ENCODE data around the gene FOXP2.
"Not testable (repeated sequence)": the region's sequence is repeated elsewhere in the genome, so short reads cannot be mapped to it uniquely, and the experiment has no call there.

FOXP2 gene

DNA sequence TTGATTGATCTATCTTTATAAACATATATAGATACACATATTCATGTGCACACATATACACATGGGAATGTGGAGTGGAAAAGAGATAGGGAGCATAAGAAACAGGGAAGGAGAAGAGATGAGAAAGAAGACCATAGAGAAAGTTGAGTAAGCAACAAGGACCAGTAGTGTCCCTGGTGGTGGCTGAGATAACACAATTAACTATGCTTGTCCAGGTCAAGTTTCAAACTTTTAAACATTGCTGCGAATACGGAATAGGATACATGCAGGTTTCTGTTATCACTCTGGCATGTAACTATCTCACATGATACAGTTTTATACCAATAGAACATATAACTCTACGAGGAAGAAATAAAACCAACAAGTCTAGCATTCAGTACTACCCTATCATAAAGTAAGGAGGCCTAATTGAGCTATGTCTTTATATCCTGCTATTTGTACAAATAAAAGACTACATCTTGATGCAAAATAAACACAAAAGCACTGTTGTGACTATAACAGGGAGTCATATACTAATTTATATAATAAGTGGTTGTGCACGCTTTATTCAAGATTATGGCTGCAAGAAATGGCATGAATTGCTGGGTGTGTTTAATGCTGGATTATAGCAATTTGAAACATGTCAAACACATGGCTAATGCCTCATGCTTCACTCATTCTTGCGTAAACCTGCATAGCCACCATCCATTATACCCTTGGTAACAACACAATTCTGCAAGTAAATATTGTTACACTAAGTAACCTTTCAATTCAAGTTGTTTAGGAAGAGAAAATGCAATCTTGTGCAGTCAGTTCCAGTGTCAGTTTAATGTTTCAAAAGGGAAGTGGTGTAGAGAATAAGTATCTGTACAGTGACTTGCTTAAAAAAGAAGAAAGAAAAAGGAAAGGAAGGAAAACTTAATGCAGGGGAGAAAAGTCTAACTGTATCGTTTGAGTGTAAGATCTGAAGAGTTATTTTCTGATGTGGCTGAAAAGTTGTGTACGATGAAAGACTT is 8.2 kb downstream of the FOXP2 start:
- no peak for DNase-seq

DNA sequence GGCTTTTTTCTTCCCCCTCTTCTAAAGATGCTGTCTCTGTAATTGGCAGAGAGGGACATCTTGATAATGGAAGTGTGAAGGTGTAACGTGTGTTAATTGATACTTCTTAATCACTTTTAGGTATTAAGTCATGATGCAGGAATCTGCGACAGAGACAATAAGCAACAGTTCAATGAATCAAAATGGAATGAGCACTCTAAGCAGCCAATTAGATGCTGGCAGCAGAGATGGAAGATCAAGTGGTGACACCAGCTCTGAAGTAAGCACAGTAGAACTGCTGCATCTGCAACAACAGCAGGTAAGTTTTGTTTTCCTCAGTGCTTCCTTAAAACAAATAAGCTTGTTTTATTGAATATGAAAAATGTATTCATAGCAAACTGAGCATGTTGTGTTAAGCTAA is 11.8 kb downstream of the FOXP2 start:
- no peak for DNase-seq

DNA sequence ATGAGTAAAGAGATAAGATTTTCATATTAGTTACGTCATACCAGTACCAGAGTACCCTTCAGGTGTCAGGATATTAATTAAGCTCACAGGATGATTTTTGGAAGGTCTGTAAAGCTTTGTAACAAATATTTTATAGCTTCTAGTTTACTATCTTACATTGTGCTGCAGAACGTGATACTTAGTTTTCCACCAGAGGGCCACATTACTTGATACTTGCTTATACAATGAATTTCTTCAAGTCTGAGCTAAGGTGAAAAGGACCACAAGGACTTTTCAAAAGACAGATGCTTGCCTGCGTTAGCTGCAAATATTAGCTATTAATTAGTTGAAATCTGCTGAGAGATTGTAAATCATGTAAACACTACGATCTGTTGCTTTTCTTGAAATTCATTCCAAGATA is 12.2 kb downstream of the FOXP2 start:
- DNase-seq: no peak

DNA sequence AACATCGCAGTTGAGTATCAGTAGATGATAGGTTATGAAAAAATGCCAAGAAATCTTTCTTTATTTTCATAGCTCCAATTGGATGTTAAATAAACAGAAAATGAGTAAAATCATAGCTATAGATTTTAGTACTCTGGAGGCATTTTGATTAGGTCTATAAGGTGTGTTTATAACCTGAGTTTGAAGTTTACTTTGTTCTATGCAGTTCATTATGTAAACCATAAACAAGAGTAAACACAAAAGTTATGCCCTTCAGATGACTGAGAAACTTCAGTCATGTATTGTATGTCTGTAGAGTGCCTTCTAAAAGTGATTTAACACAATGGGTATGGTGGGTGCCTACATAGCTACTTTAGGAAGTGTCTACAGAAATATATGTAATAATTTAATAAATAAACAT is 13.6 kb downstream of the FOXP2 start:
- no peak for DNase-seq

DNA sequence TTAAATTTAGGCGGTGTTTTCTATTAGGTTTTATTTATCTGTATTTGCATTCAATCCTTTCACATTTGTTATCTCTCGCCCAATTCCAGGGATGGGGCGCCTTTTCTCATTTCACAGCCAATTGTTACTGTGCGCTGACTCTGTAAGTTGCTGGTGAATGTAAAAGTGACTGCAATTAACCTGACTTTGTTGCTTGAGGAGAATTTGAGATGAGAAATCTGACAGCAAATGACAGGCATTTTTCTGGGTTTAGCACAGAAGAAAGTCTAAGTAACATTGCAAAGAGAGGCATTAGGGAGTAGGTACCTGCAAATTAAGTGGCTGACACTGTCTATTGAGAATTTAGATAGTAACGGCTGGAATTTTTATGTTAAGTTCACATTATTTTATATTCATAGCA is 16.6 kb downstream of the FOXP2 start:
- no peak for DNase-seq

DNA sequence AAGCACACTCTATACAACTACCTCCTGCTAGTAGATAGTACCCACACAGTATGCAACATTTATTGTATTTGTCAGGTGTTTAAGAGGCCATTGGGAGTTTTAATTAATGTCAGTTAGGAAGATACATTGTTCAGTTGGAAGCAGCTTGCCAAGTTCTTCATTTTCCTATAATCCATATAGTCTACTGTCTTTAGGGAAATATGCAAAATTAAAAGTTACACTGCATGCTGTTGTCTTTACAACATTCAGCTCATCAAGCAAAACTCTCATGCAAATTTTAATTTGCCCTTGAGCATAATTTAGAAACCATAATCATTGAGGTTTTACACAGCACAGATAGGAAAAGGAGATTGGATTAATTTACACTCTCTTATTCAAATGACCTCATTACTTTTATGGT is 17.4 kb downstream of the FOXP2 start:
- DNase-seq: no peak

DNA sequence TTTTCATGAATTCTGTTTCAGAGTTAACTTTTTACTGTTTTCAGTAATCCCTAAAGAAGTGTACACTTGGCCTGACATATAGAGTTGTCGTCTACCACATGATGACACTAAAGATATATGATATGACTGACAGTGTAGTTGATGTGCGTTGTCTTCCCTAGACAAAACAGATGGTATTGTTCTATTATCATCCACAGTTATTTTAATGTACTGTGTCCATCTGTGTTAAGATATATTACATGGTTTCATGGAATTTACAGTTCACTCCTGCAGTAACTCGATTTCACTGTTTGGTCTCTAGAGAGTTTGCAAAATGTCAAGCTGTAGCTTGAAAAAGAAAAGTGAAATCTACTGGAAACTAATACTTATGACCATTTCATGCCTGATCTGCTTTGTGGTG is 18.1 kb downstream of the FOXP2 start:
- no peak for DNase-seq

DNA sequence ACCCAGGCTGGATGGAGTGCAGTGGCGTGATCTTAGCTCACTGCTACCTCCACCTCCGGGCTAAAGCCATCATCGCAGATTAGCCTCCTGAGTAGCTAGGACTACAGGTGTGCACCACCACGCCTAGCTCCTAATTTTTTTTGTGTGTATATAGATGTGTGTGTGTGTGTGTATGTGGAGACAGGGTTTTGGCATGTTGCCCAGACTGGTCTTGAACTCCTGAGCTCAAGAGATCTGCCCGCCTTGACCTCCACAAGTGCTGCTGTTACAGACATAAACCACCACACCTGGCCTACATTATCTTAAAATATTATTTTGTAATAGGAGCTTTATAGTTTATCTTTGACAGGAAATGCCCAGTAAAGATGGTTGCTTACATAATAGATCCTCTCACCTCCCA is 25.0 kb downstream of the FOXP2 start:
- DNase-seq: no peak

DNA sequence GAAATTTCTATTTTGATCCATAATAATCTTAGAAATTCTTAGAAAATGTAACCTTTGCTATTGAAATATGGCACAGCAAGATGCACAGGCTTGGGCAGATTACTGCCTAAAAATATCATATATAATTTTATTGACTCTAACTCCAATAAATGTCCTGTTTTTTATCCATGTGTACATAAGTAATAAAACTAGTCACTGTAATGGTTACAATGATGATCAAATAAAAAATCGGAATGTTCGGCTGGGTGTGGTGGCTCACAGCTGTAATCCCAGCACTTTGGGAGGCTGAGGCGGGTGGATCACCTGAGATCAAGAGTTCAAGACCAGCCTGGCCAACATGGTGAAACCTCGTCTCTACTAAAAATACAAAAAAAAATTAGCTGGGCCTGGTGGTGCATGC is 26.3 kb downstream of the FOXP2 start:
- not testable (repeated sequence) for DNase-seq

DNA sequence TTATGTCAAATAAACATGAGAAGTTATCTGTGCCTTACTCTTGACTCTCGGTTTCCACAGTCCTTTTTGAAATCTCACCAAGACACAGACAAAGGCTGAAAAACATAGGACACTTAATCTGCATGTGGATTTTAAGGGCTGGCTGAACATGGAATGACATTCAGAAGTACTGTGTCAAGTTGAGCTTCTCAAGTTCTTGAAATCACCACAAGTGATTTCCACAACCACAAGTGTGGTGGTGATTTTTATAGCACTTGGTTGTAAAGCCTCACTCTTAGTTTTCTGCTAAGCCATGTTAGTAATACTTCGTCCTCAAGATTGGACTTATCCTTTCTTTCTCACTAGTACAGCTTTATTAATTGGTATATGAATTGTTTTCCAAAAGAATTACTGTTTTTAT is 29.6 kb downstream of the FOXP2 start:
- no peak for DNase-seq

DNA sequence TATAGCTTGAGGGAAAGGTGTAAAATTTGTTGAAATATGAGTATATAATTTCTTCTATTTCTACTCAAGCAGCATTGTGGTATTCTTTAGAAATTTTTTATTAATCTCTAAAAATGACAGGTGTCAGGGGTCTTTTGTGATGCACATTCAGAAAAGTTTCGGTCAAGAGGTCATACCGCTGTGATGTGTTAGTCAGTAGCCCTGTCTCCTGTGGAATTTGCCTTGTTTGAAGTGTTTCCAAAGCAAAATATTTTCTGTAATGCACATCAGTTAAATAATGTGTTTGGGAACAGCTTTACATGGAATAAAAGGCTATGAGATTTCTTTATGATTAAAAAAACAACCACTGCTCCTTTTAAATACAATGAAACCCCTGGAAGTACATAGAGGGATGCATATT is 35.8 kb downstream of the FOXP2 start:
- no peak for DNase-seq

DNA sequence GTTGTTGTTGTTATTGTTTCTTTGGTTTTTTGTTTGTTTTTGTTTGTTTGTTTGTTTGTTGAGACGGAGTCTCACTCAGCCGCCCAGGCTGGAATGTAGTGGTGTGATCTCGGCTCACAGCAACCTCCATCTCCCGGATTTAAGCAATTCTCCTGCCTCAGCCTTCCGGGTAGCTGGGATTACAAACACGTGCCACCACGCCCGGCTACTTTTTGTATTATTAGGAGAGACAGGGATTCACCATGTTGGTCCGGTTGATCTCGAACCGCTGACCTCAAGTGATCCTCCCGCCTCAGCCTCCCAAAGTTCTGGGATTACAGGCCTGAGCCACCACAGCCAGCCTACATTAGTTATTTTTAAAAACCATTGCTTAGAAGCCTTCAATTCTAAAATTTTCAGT is 45.0 kb downstream of the FOXP2 start:
- no peak for DNase-seq

DNA sequence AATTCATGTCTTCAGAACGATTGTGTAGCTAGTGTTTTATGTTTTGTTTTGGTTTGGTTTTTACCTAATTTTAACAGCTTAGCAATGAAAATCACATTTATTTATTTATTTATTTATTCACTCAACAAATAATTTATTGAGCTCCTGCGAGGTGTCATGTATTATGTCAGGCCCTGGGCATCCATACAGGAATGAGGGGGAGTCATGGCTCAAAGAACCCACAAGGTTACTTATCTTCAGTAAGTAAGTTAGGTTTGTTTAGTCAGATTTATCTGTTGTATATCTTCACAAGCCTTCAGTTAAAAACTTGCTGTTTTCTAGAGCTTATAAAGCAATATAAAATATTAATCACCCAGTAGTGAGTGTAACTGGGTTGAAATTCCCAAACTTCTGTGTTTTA is 45.4 kb downstream of the FOXP2 start:
- DNase-seq: no peak

DNA sequence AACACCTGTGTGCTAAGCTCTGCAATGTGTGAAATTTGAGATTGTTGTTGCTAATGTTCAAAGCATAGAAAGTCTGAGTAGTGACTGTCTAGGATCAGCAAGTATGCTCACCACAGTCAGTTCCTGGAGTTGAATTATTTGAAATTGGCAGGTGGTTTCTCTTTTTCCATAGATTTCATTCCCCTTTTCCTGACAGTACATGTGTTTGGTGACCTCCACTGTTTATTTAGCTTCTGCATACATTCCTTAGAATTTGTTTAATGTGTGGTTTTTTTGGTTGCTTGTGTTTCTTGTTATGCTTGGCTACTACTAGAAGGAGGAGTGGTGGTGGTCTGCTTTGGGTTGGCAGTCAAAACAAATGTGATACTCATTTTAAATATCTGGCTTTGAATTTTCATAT is 52.3 kb downstream of the FOXP2 start:
- DNase-seq: no peak

DNA sequence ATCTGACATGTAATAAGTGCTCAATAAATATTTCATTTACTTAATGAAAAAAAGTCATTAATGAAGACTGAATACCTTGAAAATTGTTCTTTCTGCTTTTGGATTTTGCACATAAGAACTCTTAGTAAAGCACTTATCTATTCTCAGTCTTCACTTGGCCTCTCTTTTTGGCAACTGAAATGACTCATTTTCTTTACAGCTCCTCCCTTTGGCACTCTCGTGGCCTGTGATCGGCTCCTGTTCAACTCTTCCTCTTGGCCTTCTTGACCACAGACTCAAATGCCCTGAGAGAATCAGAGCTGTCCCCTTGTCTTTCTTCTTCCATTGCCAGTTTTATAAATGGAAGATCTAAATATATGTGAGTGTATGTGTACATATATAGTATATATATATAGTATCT is 54.2 kb downstream of the FOXP2 start:
- no peak for DNase-seq

DNA sequence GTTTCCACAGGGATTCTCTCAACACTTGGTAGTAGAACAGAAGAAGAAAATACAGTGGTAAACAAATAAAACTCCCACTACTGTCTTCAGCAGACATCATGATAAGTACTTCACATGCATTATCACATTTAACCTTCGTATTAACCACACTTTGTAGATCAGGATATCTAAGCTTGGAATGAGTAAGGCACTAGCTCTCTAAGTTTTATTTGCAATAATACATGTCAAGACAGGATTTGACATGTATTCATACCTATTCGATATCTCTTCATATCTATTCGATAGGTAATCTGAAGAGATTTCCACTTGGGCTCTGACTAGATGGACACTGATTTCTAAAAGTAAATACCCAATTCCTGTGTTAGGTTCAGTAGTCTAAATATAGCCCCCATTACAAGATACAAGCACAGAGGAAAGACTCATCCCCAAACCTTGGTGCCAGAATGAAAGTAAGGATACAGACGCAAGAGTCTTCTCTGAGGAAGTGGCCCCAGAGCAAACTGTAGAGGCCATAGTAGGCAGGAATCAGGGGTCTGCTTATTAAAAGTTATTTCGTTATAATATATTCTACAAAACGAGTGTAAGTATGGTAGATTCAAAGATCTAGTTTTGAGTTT is 58.4 kb downstream of the FOXP2 start:
- no peak for DNase-seq

DNA sequence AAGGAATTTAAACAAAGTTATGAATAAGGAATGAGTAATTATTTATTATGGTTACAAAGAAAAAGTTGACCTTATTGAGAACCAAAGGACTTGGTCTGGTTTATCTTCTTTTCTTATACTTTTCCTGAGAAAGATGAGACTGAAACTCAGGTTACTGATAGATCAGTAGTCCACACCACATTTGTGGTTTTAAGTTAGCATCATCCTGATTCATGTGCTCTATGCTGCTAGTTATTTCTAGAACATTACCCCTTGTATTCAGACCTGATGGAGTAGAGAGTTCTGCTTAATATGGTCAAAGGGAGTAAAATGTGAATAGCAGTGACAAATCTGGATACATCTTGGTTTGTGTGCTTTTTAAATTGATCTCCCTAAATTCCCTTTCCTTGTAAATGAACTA is 63.8 kb downstream of the FOXP2 start:
- no peak for DNase-seq

DNA sequence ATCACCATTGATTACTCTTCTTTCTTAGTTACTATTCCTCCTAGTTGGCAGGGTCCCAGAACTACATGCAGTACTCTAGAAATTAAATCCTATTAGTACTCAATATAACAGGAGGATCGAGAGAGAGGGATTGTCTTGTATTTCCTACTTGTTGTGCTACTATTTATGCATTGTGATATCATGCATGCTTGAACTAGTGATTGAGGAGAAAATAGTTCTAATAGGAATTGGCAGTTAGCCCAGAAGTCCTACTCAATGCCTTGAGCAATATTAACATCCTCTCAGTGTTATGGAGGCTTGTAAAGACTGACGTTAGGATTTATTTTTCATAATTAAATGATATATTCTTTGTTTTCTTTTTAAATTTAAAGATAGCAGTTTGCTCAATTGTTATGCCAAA is 67.4 kb downstream of the FOXP2 start:
- no peak for DNase-seq

DNA sequence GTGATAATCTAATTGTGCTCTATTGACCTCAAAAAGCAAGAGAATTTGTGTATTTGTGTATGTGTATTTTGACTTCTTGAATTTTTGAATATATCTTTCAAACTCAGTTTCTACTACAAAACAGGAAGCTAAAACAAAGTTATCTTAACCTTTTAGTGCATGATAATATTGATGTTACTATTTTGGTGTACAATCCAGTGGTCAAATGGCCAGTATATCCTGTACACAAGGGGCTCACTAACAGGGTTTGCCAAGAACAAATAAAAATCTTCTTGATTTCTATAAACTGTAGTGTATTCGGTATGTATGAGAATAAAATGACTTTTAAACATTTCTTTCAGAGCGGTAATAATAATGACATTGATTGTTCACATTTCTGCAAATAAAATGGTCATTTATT is 69.6 kb downstream of the FOXP2 start:
- no peak for DNase-seq

DNA sequence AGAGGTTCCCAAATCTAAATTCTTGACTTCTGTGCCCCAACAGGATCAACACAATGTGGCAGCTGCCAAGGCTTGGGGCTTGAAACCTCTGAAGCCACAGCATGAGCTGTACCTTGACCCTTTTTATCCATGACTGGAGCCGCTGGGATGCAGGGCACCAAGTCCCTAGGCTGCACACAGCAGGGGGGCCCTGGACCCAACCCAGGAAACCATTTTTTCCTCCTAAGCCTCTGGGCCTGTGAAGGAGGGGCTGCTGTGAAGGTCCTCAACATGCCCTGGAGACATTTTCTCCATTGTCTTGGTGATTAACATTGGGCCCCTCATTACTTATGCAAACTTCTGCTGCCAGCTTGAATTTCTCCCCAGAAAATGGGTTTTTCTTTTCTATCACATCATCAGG is 72.6 kb downstream of the FOXP2 start:
- no peak for DNase-seq

DNA sequence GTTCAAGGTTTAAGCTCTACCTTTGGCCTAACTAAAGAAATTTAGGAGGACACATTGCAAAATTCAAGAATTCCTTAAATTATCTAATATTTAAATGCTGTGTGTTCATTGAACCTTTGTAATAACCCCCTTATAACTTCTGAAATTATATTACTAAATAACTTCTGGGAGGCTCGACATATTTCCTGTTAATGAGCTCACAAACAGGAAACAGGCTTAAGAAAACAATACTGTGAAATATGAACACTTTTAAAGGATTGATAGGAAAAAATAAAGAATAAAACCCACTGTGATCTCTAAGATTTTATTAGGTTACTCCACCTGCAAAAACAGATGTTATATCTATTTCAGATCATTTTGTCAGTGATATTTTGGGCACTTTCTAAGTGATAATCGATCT is 74.1 kb downstream of the FOXP2 start:
- DNase-seq: no peak

DNA sequence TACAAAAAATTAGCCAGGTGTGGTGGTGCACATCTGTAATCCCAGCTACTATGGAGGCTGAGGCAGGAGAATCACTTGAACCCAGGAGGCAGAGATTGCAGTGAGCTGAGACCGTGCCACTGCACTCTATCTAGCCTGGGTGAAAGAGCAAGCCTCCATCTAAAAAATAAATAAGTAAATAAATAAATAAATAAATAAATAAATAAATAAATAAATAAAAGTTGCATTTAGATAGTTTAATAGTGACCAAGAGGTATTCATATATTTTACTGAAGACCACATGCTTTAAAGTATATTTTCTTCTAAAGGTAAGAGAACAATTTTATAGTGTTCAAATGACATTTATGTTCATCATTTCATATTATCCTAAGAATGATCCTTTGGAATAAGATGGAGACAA is 82.9 kb downstream of the FOXP2 start:
- not testable (repeated sequence) for DNase-seq

DNA sequence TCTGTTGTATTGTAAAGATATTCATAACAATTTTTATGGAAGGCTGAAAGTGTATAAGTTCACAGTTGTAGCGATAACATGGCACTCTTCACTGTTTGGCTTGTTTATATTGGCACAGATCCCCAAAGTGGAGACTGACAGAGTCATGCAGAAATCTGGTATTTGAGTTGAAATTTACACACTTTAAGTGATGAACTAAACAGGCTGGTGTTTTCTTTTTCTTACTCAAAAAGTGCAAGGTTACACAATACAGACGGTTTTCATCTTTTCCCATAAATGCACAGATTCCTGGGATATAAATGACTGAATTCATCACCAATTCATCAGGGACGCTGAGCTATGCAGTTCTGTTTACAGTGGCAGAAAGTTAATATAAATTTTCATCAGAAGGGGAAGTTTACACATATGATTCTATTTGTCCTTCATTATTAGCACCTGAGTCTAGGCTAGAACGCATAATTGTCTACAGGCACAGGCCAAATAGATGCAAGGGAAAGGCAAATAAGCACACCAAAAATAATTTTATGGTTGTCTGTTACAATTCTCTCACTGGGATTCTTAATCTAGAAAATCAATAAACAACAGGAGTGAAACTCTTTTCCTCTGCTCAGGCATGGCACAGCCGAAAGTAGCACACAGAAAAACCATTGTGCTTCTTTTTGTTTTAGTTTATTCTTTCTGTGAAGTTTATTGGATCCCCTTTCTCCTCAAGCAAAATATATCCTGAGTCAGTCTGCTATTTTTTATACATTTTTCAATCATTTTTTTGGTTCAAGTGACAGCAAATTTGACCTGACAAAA is 88.0 kb downstream of the FOXP2 start:
- DNase-seq: no peak

DNA sequence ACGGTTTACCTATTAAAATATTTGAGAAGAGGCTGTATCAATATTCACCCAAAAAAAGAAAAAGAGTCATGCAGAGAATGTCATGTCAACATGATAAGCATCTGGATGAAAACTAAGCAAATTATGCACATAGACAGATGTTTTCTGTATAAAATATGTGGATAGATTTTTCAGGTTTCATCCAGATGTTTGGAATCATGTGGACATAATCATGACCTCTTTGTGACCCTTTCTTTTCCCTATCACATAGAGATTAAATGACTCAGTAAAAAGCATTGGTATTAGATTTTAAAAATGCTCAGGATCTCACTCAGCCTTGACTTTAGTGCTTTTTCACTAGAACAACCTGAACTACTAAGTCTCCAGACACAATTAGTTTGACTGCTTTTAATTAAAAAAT is 90.0 kb downstream of the FOXP2 start:
- no peak for DNase-seq
